Activated naive CD8-positive, alpha-beta T cell (primary cell): ENCODE data around the gene ISM1.

ENCODE experiments used
- H3K27ac Mint-ChIP-seq: one replicate; pipeline ENCODE4 v1.8.0; 2021; ENCODE audit warnings: mixed read lengths
- H3K27me3 Mint-ChIP-seq: one replicate; pipeline ENCODE4 v1.8.0; 2021; ENCODE audit warnings: mixed read lengths
- H3K36me3 Mint-ChIP-seq: one replicate; pipeline ENCODE4 v1.8.0; 2021; ENCODE audit warnings: mixed read lengths
- H3K4me1 Mint-ChIP-seq: one replicate; pipeline ENCODE4 v1.8.0; 2021; ENCODE audit warnings: low read depth, mixed read lengths
- H3K4me3 Mint-ChIP-seq: one replicate; pipeline ENCODE4 v1.8.0; 2021; ENCODE audit warnings: mild to moderate bottlenecking, mixed read lengths
- H3K9me3 Mint-ChIP-seq: one replicate; pipeline ENCODE4 v1.8.0; 2021; ENCODE audit warnings: low read depth, mixed read lengths

ISM1 gene

DNA sequence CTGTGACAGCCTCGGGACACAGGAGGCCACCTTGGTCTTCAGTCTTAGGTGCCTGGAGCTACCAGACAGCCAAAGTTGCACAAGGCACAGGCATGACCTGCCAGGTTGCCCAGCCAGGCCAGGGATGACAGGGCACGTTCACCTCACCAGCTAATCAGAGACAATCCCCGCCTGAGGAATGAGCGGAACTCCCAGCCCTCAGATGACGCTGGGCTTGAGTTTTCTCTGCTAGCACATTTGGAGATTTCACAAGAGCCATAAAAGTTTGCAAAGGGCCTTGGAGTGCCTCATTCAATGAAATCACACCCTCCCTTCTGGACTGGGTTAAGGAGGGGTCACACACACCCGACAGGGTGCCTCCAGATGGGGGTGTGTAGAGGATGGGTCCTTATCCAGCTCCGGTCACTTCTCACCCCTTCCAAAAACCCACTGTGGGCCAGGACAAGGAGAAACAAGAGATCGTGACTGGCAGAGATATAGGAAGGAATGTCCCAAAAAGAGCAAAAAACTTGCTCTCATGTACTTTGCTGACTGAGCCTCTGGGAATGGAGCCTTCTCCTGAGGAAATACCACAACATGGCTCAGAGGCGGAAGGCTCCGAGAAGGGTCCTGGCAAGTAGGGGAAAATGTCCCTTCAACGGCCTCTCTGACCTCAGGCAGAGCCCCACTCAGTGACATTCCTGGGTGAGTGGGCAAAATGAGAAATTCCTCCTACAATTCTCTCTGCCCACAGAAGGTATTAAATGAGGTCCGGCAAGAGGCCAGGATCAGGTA, 121.6 kb downstream of the ISM1 start:
- Mint-ChIP-seq H3K36me3 (peaks cover 3% of the 10 kb centered on the region), H3K27me3 (peaks cover 3% of the 10 kb centered on the region), H3K27ac (no peak overlapping the region), H3K4me1 (peaks cover 4% of the 10 kb centered on the region), H3K4me3 (no peak overlapping the region), H3K9me3 (no peaks in the 10 kb centered on the region)

- no peak overlapping the region for H3K27ac Mint-ChIP-seq
- no peaks in the 10 kb centered on the region for H3K4me1 Mint-ChIP-seq
- no peaks in the 10 kb centered on the region for H3K9me3 Mint-ChIP-seq
- H3K4me3 Mint-ChIP-seq = no peak overlapping the region
- H3K36me3 Mint-ChIP-seq = peaks cover 3% of the 10 kb centered on the region
- H3K27me3 Mint-ChIP-seq = peaks cover 3% of the 10 kb centered on the region
Observed at GRCh38 chr20:13344671-13345070, 123.6 kb downstream of the ISM1 start.

GRCh38 chr20:13348311-13349234, 127.5 kb downstream of the ISM1 start:
- Mint-ChIP-seq H3K9me3 (no peaks in the 10 kb centered on the region), H3K27ac (no peak overlapping the region), H3K36me3 (peaks cover 3% of the 10 kb centered on the region), H3K4me1 (no peaks in the 10 kb centered on the region), H3K27me3 (peaks cover 3% of the 10 kb centered on the region), H3K4me3 (no peak overlapping the region)

DNA sequence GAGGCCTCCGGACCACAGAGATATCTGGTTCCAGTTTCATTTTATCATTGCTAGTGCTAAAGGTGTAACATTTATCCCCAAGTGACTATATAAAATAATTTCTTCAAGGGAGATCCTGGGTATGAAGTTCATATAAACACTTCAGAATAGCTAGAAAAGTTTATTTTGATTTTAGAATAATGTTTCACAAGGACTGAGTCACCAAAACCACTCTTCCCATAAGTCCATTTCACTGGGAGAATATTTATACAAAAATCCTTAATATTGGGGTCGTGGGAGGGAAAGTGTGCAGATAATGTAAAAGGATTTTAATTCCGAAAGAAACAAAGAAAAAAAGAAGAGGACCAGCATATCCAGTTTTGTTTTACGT, 128.1 kb downstream of the ISM1 start:
- Mint-ChIP-seq H3K4me1 (no peaks in the 10 kb centered on the region), H3K27ac (no peak overlapping the region), H3K9me3 (no peaks in the 10 kb centered on the region), H3K36me3 (no peaks in the 10 kb centered on the region), H3K4me3 (no peak overlapping the region), H3K27me3 (no peaks in the 10 kb centered on the region)
